H1 (cell line): ENCODE results near the gene GATC. TPM values are rescaled to one million over a fixed set of nuclear protein-coding genes. Genes with fewer than 3 reads are reported as not detected.
A peak's percentile ranks its signal among the peaks of the same experiment; 100 is the strongest.

Experiments
- CTCF ChIA-PET: fragments of 300-600 bp; sonication (Branson Sonifier 250); formaldehyde crosslinking; loops from one replicate; lab custom pipeline; 2021; ENCODE audit not compliant: partially characterized antibody; lab: Charles Lee
- POLR2A ChIA-PET: fragments of 300-600 bp; sonication (Branson Sonifier 250); formaldehyde crosslinking; loops from one replicate; lab custom pipeline; 2021; ENCODE audit warnings: inconsistent platforms; ENCODE audit not compliant: partially characterized antibody; lab: Charles Lee
- DNase-seq, 2 experiments: peaks; one replicate each; pipeline versions ENCODE4 v3.0.0 to v3.0.0-alpha.2; 2010 to 2022; ENCODE audit warnings: low spot score in 2 of 2, low read depth in 1 of 2, mixed read lengths in 1 of 2
- FAIRE-seq: peaks from 2 replicates; lab custom pipeline; 2011; peaks lifted over from hg19 to GRCh38; lab: Jason Lieb, UNC
- H2AFZ ChIP-seq: 2 replicates; pipeline ENCODE4 v1.8.1; 2012; ENCODE audit warnings: low read length, inconsistent platforms
- H2AK5ac ChIP-seq: 2 replicates; pipeline ENCODE4 v1.6.1; 2013; ENCODE audit warnings: low read depth, low read length
- H2BK120ac ChIP-seq: replicated peaks from 2 replicates; pipeline ENCODE3; 2013; ENCODE audit warnings: low read depth, low read length, inconsistent platforms
- H2BK12ac ChIP-seq: 2 replicates; pipeline ENCODE4 v1.6.1; 2013; ENCODE audit warnings: low read depth, low read length
- H2BK15ac ChIP-seq: 2 replicates; pipeline ENCODE4 v1.6.1; 2013; ENCODE audit warnings: low read length
- H2BK20ac ChIP-seq: 2 replicates; pipeline ENCODE4 v1.6.1; 2013; ENCODE audit warnings: low read length
- H2BK5ac ChIP-seq: 2 replicates; pipeline ENCODE4 v1.6.1; 2013; ENCODE audit warnings: low read depth, low read length
- H3K14ac ChIP-seq: 2 replicates; pipeline ENCODE4 v1.6.1; 2013; ENCODE audit warnings: inconsistent platforms; ENCODE audit not compliant: insufficient read length
- H3K18ac ChIP-seq: 2 replicates; pipeline ENCODE4 v1.6.1; 2013; ENCODE audit warnings: low read length; ENCODE audit errors: extremely low read depth
- H3K23ac ChIP-seq: 2 replicates; pipeline ENCODE4 v1.6.1; 2013; ENCODE audit warnings: inconsistent platforms; ENCODE audit not compliant: insufficient read length
- H3K23me2 ChIP-seq: 2 replicates; pipeline ENCODE4 v1.6.1; 2013; ENCODE audit warnings: low read depth, low read length
- H3K27ac ChIP-seq: 2 replicates; pipeline ENCODE4 v1.6.1; 2011; ENCODE audit warnings: low read depth, low read length, inconsistent platforms
- H3K27me3 ChIP-seq, 4 experiments: replicated peaks in 1 of 4; 1 replicate in 1 of 4; 2 replicates in 3 of 4; pipeline versions ENCODE4 v1.6.1 to v1.8.1; 2011 to 2013; ENCODE audit warnings: low read length in 3 of 4, mild to moderate bottlenecking in 3 of 4, inconsistent platforms in 2 of 4, mixed read lengths in 2 of 4, moderate library complexity in 1 of 4; ENCODE audit not compliant: control insufficient read depth in 3 of 4, insufficient read depth in 3 of 4; ENCODE audit errors: extremely low read depth in 1 of 4
- H3K36me3 ChIP-seq, 4 experiments: 2 replicates each; pipeline versions ENCODE4 v1.6.1 to v1.8.1; 2011 to 2013; ENCODE audit warnings: mild to moderate bottlenecking in 4 of 4, low read length in 3 of 4, moderate library complexity in 2 of 4, control low read depth in 1 of 4, inconsistent platforms in 1 of 4; ENCODE audit not compliant: insufficient read depth in 4 of 4, control insufficient read depth in 2 of 4
- H3K4ac ChIP-seq: replicated peaks from 2 replicates; pipeline ENCODE3; 2013; ENCODE audit warnings: low read length, low read depth, mixed read lengths, inconsistent platforms; ENCODE audit not compliant: insufficient read length
- H3K4me1 ChIP-seq, 4 experiments: replicated peaks in 1 of 4; 1 replicate in 1 of 4; 2 replicates in 3 of 4; pipeline versions ENCODE4 v1.6.1 to v1.8.1; 2011 to 2013; ENCODE audit warnings: low read length in 3 of 4, inconsistent platforms in 2 of 4, mixed read lengths in 1 of 4; ENCODE audit not compliant: insufficient read depth in 4 of 4, control insufficient read depth in 3 of 4
- H3K4me2 ChIP-seq, 2 experiments: 2 replicates each; pipeline versions ENCODE4 v1.6.1 to v1.8.1; 2011 to 2013; ENCODE audit warnings: low read depth in 2 of 2, low read length in 2 of 2, control low read depth in 1 of 2, inconsistent platforms in 1 of 2, mild to moderate bottlenecking in 1 of 2; ENCODE audit not compliant: insufficient read depth in 1 of 2
- H3K4me3 ChIP-seq, 4 experiments: fragments of 200-600, 300-600 bp in 1 of 4; sonication (generic), shearing (Covaris generic), sonication (Bioruptor Twin) in 1 of 4; 2 replicates each; pipeline versions ENCODE4 v1.5.1 to v1.8.1; 2011 to 2016; ENCODE audit warnings: low read length in 4 of 4, low read depth in 3 of 4, control low read depth in 2 of 4, inconsistent platforms in 2 of 4, mild to moderate bottlenecking in 2 of 4, mixed read lengths in 1 of 4, moderate library complexity in 1 of 4; ENCODE audit not compliant: insufficient read depth in 2 of 4; ENCODE audit errors: extremely low read depth in 1 of 4
- H3K56ac ChIP-seq: replicated peaks from 2 replicates; pipeline ENCODE3; 2013; ENCODE audit warnings: low read depth, mild to moderate bottlenecking, mixed read lengths, low read length, inconsistent platforms; ENCODE audit not compliant: insufficient read length
- H3K79me1 ChIP-seq: 2 replicates; pipeline ENCODE4 v1.6.1; 2013; ENCODE audit warnings: low read depth, low read length, control low read depth
- H3K79me2 ChIP-seq, 2 experiments: 2 replicates each; pipeline versions ENCODE4 v1.6.1 to v1.8.1; 2012 to 2013; ENCODE audit warnings: low read length in 2 of 2, mild to moderate bottlenecking in 2 of 2, inconsistent platforms in 1 of 2; ENCODE audit not compliant: insufficient read depth in 2 of 2, control insufficient read depth in 1 of 2
- H3K9ac ChIP-seq, 4 experiments: replicated peaks in 1 of 4; 1 replicate in 1 of 4; 2 replicates in 3 of 4; pipeline versions ENCODE4 v1.6.1 to v1.8.1; 2011 to 2013; ENCODE audit warnings: low read depth in 3 of 4, low read length in 3 of 4, control low read depth in 2 of 4, mild to moderate bottlenecking in 2 of 4, moderate library complexity in 2 of 4, inconsistent platforms in 1 of 4; ENCODE audit errors: extremely low read depth in 1 of 4
- H3K9me3 ChIP-seq, 2 experiments: 2 replicates each; pipeline versions ENCODE4 v1.6.1 to v1.8.1; 2012 to 2013; ENCODE audit warnings: mild to moderate bottlenecking in 2 of 2, moderate library complexity in 2 of 2, control low read depth in 1 of 2, inconsistent platforms in 1 of 2, low read depth in 1 of 2, low read length in 1 of 2, mixed read lengths in 1 of 2; ENCODE audit not compliant: insufficient read depth in 2 of 2
- H4K20me1 ChIP-seq, 2 experiments: replicated peaks in 1 of 2; 2 replicates each; pipeline versions ENCODE3 to v1.8.1; 2011 to 2013; ENCODE audit warnings: inconsistent platforms in 2 of 2, low read length in 2 of 2, mild to moderate bottlenecking in 1 of 2; ENCODE audit not compliant: insufficient read depth in 2 of 2, control insufficient read depth in 1 of 2
- H4K5ac ChIP-seq: 2 replicates; pipeline ENCODE4 v1.6.1; 2013; ENCODE audit warnings: low read length, low read depth, mixed read lengths, inconsistent platforms; ENCODE audit not compliant: insufficient read length
- H4K8ac ChIP-seq: 2 replicates; pipeline ENCODE4 v1.8.0; 2013; ENCODE audit warnings: mild to moderate bottlenecking, moderate library complexity, low read length, inconsistent platforms; ENCODE audit not compliant: insufficient read depth; ENCODE audit errors: extremely low read depth
- H4K91ac ChIP-seq: replicated peaks from 2 replicates; pipeline ENCODE3; 2013; ENCODE audit warnings: low read length, mixed read lengths, inconsistent platforms; ENCODE audit not compliant: insufficient read length
- ATF2 ChIP-seq: IDR thresholded peaks from 2 replicates; pipeline ENCODE4 v1.6.1; 2012; ENCODE audit warnings: low read length, inconsistent platforms
- CEBPB ChIP-seq: IDR thresholded peaks from 2 replicates; pipeline ENCODE4 v1.6.1; 2012; ENCODE audit warnings: low read depth, low read length
- WGBS, 2 experiments: shearing (Covaris generic) in 1 of 2; methylation state at CpG; one replicate each; pipeline versions ENCODE4 v1.1.6 to v1.1.7; 2013 to 2015; ENCODE audit warnings: low lambda C conversion rate in 2 of 2, mixed read lengths in 2 of 2, inconsistent platforms in 1 of 2, low coverage in 1 of 2, missing lambda C conversion rate in 1 of 2; ENCODE audit not compliant: insufficient replicate concordance in 2 of 2, insufficient coverage in 1 of 2, insufficient read length in 1 of 2; ENCODE audit errors: extremely low coverage in 1 of 2, missing lambda C conversion rate in 1 of 2; 5-methylcytosine and 5-hydroxymethylcytosine counted together
- polyA plus RNA-seq, 7 experiments: library from polyadenylated mRNA; depleted of rRNA in 3 of 7; stranded (reverse) in 5 of 7; unstranded in 2 of 7; fragments of >200 nt in 5 of 7; fragments of 200-250 nt in 2 of 7; gene quantifications; 1 replicate in 5 of 7; 2 replicates in 1 of 7; 4 replicates in 1 of 7; pipeline versions ENCODE4 v1.2.1 to v1.2.3, GENCODE V29; 2011 to 2013; ENCODE audit warnings: missing spikeins in 2 of 7, mixed read lengths in 2 of 7
- total RNA-seq: library from RNA; stranded (reverse); fragmentation: NEBNext Ultra II Directional; extraction: Animal tissue kit (Norgen Biotek cat#: 25700); gene quantifications from 2 replicates; pipeline ENCODE4 v1.2.1, GENCODE V29; 2021

Gene GATC
- total and polyA plus RNA-seq, 2 of the 8 experiments (the other 6 are each of a cell fraction or from before 2014, with no cell fraction given), result 13.2 to 30.4 TPM

- POLR2A ChIA-PET, result interaction anchor here (0.7 to 19.6 kb wide), 15 partner anchors 8 to 1244 kb away, joined by 3 to 365 read pairs (median 4); partner anchors contain the start of genes DYNLL1, RPLP0 and SRSF9
- Histone ChIP-seq H3K9ac (no peak overlapping the region), H2BK120ac (no peak overlapping the region), H3K27ac (no peak overlapping the region), H3K23me2 (peaks cover 7% of the 10 kb centered on the region; the same call in 1 of the 2 replicates), H4K91ac (no peak overlapping the region), H2BK12ac (no peak overlapping the region), H2BK15ac (no peak overlapping the region), H3K14ac (no peak overlapping the region), H2BK5ac (no peak overlapping the region), H2AK5ac (no peak overlapping the region), H3K4me2 (peak overlapping the region; percentile 76 to 79; a peak in 1 of 4 replicates), H4K8ac (no peak overlapping the region), H2AFZ (no peak overlapping the region), H2BK20ac (no peak overlapping the region), H3K56ac (no peak overlapping the region), H3K4ac (no peak overlapping the region), H3K18ac (no peak overlapping the region), H3K79me2 (peaks cover 17 to 64% of the 10 kb centered on the region in 2 experiments), H3K23ac (no peak overlapping the region), H4K20me1 (peaks cover 2 to 4% of the 10 kb centered on the region in 2 experiments), H3K79me1 (peaks cover 5% of the 10 kb centered on the region), H3K9me3 (no peaks in the 10 kb centered on the region), H3K4me1 (peaks cover 0 to 3% (median 2%) of the 10 kb centered on the region in 4 experiments; a peak in 1 of 7 replicates), H3K27me3 (no peaks in the 10 kb centered on the region), H3K4me3 (peak overlapping the region in 1 of 4 experiments; percentile 97; a peak in 4 of 8 replicates), H3K36me3 (peaks cover 7 to 39% (median 19%) of the 10 kb centered on the region in 4 experiments; a peak in 7 of 8 replicates), H4K5ac (no peak overlapping the region)
- no peak for FAIRE-seq
- TF ChIP-seq CEBPB (peak; percentile 51; the same call in 1 of the 2 replicates), ATF2 (no peak)
- CTCF ChIA-PET, result interaction anchor here (0.6 to 8.2 kb wide), 9 partner anchors 9 to 144 kb away, joined by 3 to 81 read pairs (median 6); no protein-coding TSS in a partner anchor
- WGBS, 2 experiments, result 96% methylated on average over 2 of the region's 2 CpGs; no CpG with 5 or more reads in 1 of the 2 experiments
- DNase-seq, result no peak
Observed at GRCh38 chr12:120444676-120445075, 1.6 kb upstream of the GATC start.
